SK-N-SH treated with all-trans-retinoic acid at 6 μM for 48 hours (cell line): ENCODE results near the gene ANKRD2.

Experiments
- BACH2 ChIP-seq: fragments of 250-450 bp; sonication (Bioruptor Pico); IDR thresholded peaks from 2 replicates; pipeline ENCODE4 v1.9.0; 2021; ENCODE audit warnings: mild to moderate bottlenecking, borderline replicate concordance
- GLIS3 ChIP-seq: fragments of 250-450 bp; sonication (Bioruptor Pico); IDR thresholded peaks from 2 replicates; pipeline ENCODE4 v1.5.0; 2020; ENCODE audit warnings: mild to moderate bottlenecking, moderate library complexity
- OSR1 ChIP-seq: fragments of 250-450 bp; sonication (Bioruptor Pico); IDR thresholded peaks from 2 replicates; pipeline ENCODE4 v1.8.0; 2022; ENCODE audit warnings: moderate library complexity, mild to moderate bottlenecking, inconsistent platforms
- PATZ1 ChIP-seq: fragments of 250-450 bp; sonication (Bioruptor Pico); IDR thresholded peaks from 2 replicates; pipeline ENCODE4 v1.8.0; 2020; ENCODE audit warnings: mild to moderate bottlenecking, moderate library complexity, borderline replicate concordance
- ZNF565 ChIP-seq: fragments of 450-650 bp; formaldehyde crosslinking; conservative IDR thresholded peaks from 2 replicates; pipeline ENCODE4 v1.5.0; 2020; ENCODE audit warnings: low read depth, mild to moderate bottlenecking, moderate library complexity

GRCh38 chr10:97632949-97633884 lies 60.6 kb downstream of the ANKRD2 start, which contains the start of gene MORN4:
- no peak for TF ChIP-seq GLIS3 (CRISPR knock-in tag)
- no peak for TF ChIP-seq OSR1
- TF ChIP-seq ZNF565, result no peak
- TF ChIP-seq BACH2 (CRISPR knock-in tag), result no peak
- TF ChIP-seq PATZ1 (CRISPR knock-in tag), result no peak
